WTC11 (cell line): ENCODE results near the gene RTCB. TPM values are rescaled to one million over a fixed set of nuclear protein-coding genes. Genes with fewer than 3 reads are reported as not detected.

Source experiments
- ATAC-seq: fragments of 200-7000 bp; cut with Tn5 transposase; 2 replicates; pipeline ENCODE4 v1.10.0; 2021; ENCODE audit warnings: mild to moderate bottlenecking, moderate library complexity
- CTCF ChIA-PET: fragments of 300-600 bp; sonication (Branson Sonifier 250); formaldehyde crosslinking; loops from one replicate; lab custom pipeline; 2021; ENCODE audit warnings: antibody characterized with exemption; lab: Charles Lee
- POLR2A ChIA-PET: fragments of 350-600 bp; sonication (Branson Sonifier 250); formaldehyde crosslinking; loops from one replicate; lab custom pipeline; 2021; ENCODE audit warnings: antibody characterized with exemption; lab: Charles Lee
- DNase-seq: peaks from one replicate; pipeline ENCODE4 v3.0.0; 2021; ENCODE audit warnings: low spot score
- H3K27ac Mint-ChIP-seq: 2 replicates; pipeline ENCODE4 v1.8.0; 2021; ENCODE audit warnings: mixed read lengths
- H3K27me3 Mint-ChIP-seq: 2 replicates; pipeline ENCODE4 v1.8.0; 2021; ENCODE audit warnings: low read depth, mild to moderate bottlenecking, moderate library complexity, mixed read lengths
- H3K36me3 Mint-ChIP-seq: 2 replicates; pipeline ENCODE4 v1.8.0; 2021; ENCODE audit warnings: mixed read lengths
- H3K4me1 Mint-ChIP-seq: 2 replicates; pipeline ENCODE4 v1.8.0; 2022; ENCODE audit warnings: mixed read lengths
- H3K4me3 Mint-ChIP-seq: 2 replicates; pipeline ENCODE4 v1.8.0; 2021; ENCODE audit warnings: mild to moderate bottlenecking, moderate library complexity, mixed read lengths
- H3K9me3 Mint-ChIP-seq: 2 replicates; pipeline ENCODE4 v1.8.0; 2021; ENCODE audit warnings: mixed read lengths
- ELF4 ChIP-seq: sonication (generic); formaldehyde crosslinking; IDR thresholded peaks from 2 replicates; pipeline ENCODE4 v1.8.1; 2022; ENCODE audit warnings: low read depth, mild to moderate bottlenecking, moderate library complexity, missing genetic modification reagents
- ETV6 ChIP-seq: sonication (generic); formaldehyde crosslinking; IDR thresholded peaks from 2 replicates; pipeline ENCODE4 v1.8.1; 2022; ENCODE audit warnings: mild to moderate bottlenecking, missing genetic modification reagents
- GABPB1 ChIP-seq: sonication (generic); formaldehyde crosslinking; IDR thresholded peaks from 2 replicates; pipeline ENCODE4 v1.8.1; 2023; ENCODE audit warnings: mild to moderate bottlenecking, missing genetic modification reagents
- GTF2I ChIP-seq: fragments of 250-450 bp; sonication (Bioruptor Pico); conservative IDR thresholded peaks from 2 replicates; pipeline ENCODE4 v1.4.0; 2021; ENCODE audit warnings: mild to moderate bottlenecking
- KAT7 ChIP-seq: sonication (generic); formaldehyde crosslinking; IDR thresholded peaks from 2 replicates; pipeline ENCODE4 v1.8.1; 2023; ENCODE audit warnings: missing genetic modification reagents, mild to moderate bottlenecking, borderline replicate concordance
- MYBL2 ChIP-seq: sonication (generic); formaldehyde crosslinking; IDR thresholded peaks from 2 replicates; pipeline ENCODE4 v1.8.1; 2023; ENCODE audit warnings: mild to moderate bottlenecking, moderate library complexity, missing genetic modification reagents
- NFATC4 ChIP-seq: fragments of 250-450 bp; sonication (Bioruptor Pico); IDR thresholded peaks from 2 replicates; pipeline ENCODE4 v1.9.0; 2021; ENCODE audit warnings: mild to moderate bottlenecking
- PRRX2 ChIP-seq: fragments of 250-450 bp; sonication (Bioruptor Pico); IDR thresholded peaks from 2 replicates; pipeline ENCODE4 v1.8.0; 2021; ENCODE audit warnings: mild to moderate bottlenecking
- TP53 ChIP-seq: sonication (generic); formaldehyde crosslinking; IDR thresholded peaks from 2 replicates; pipeline ENCODE4 v1.8.1; 2023; ENCODE audit warnings: mild to moderate bottlenecking, missing genetic modification reagents
- ZNF138 ChIP-seq: sonication (generic); formaldehyde crosslinking; conservative IDR thresholded peaks from 2 replicates; pipeline ENCODE4 v1.8.1; 2022; ENCODE audit warnings: mild to moderate bottlenecking, moderate library complexity, missing genetic modification reagents
- ZNF219 ChIP-seq: sonication (generic); formaldehyde crosslinking; IDR thresholded peaks from 2 replicates; pipeline ENCODE4 v1.8.0; 2023; ENCODE audit warnings: missing genetic modification reagents, mild to moderate bottlenecking, borderline replicate concordance
- ZNF416 ChIP-seq: fragments of 250-450 bp; sonication (Bioruptor Pico); IDR thresholded peaks from 2 replicates; pipeline ENCODE4 v1.9.0; 2021; ENCODE audit warnings: mild to moderate bottlenecking, inconsistent platforms
- total RNA-seq: library from RNA; stranded (reverse); gene quantifications from 3 replicates; pipeline ENCODE4 v1.2.3, GENCODE V29; 2021
- TF ChIP-seq, protein P1 (sequence below): fragments of 250-450 bp; sonication (Bioruptor Pico); IDR thresholded peaks from 2 replicates; pipeline ENCODE4 v1.9.0; 2021; ENCODE audit warnings: moderate library complexity, mild to moderate bottlenecking, inconsistent platforms, borderline replicate concordance
- TF ChIP-seq, protein P2 (sequence below): sonication (generic); formaldehyde crosslinking; IDR thresholded peaks from 2 replicates; pipeline ENCODE4 v1.8.1; 2022; ENCODE audit warnings: mild to moderate bottlenecking, missing genetic modification reagents, moderate library complexity, borderline replicate concordance
- TF ChIP-seq, protein P3 (sequence below): sonication (generic); formaldehyde crosslinking; IDR thresholded peaks from 2 replicates; pipeline ENCODE4 v1.8.0; 2022; ENCODE audit warnings: mild to moderate bottlenecking, missing genetic modification reagents
- TF ChIP-seq, protein P4 (sequence below): sonication (generic); formaldehyde crosslinking; IDR thresholded peaks from 2 replicates; pipeline ENCODE4 v1.8.1; 2023; ENCODE audit warnings: mild to moderate bottlenecking, missing genetic modification reagents, moderate library complexity
- TF ChIP-seq, protein P5 (sequence below): sonication (generic); formaldehyde crosslinking; IDR thresholded peaks from 2 replicates; pipeline ENCODE4 v1.8.1; 2023; ENCODE audit warnings: mild to moderate bottlenecking, missing genetic modification reagents, borderline replicate concordance
- TF ChIP-seq, protein P6 (sequence below): sonication (generic); formaldehyde crosslinking; IDR thresholded peaks from 2 replicates; pipeline ENCODE4 v1.8.0; 2023; ENCODE audit warnings: missing genetic modification reagents, mild to moderate bottlenecking, borderline replicate concordance
- TF ChIP-seq, protein P7 (sequence below): sonication (generic); formaldehyde crosslinking; IDR thresholded peaks from 2 replicates; pipeline ENCODE4 v1.8.1; 2022; ENCODE audit warnings: low read depth, missing genetic modification reagents, borderline replicate concordance

The RTCB gene
- total RNA-seq, 1 experiment from 2014 or later: 106 TPM

DNA sequence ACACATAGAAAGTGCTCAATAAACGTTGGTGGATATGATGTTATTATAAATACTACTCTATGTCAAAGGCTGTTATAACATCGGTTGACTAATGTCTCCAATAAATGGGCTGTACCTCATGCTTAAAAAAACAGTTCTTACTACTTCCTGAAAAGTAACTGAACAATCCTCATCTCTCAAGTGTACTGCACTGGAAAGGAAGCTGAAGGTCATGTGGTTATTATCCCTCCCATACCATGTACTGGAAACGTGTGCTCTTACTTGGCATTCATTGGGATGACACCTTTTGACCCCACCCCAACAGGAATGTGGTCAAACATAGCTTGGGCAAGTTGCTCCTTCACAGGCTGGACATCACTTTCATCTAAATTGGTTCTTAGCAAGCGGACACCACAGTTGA, 10.6 kb downstream of the RTCB start:
- Mint-ChIP-seq H3K27me3 (no peaks in the 10 kb centered on the region), H3K9me3 (no peaks in the 10 kb centered on the region), H3K36me3 (peaks cover 75% of the 10 kb centered on the region), H3K4me3 (no peak overlapping the region), H3K4me1 (no peaks in the 10 kb centered on the region), H3K27ac (no peak overlapping the region)
- TF ChIP-seq, protein P1, sequence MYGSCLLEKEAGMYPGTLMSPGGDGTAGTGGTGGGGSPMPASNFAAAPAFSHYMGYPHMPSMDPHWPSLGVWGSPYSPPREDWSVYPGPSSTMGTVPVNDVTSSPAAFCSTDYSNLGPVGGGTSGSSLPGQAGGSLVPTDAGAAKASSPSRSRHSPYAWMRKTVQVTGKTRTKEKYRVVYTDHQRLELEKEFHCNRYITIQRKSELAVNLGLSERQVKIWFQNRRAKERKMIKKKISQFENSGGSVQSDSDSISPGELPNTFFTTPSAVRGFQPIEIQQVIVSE (CRISPR knock-in tag): no peak
- TF ChIP-seq ZNF138 (CRISPR knock-in tag): no peak
- no peak for TF ChIP-seq ELF4 (CRISPR knock-in tag)
- no peak for TF ChIP-seq TP53 (CRISPR knock-in tag)
- TF ChIP-seq, protein P2, sequence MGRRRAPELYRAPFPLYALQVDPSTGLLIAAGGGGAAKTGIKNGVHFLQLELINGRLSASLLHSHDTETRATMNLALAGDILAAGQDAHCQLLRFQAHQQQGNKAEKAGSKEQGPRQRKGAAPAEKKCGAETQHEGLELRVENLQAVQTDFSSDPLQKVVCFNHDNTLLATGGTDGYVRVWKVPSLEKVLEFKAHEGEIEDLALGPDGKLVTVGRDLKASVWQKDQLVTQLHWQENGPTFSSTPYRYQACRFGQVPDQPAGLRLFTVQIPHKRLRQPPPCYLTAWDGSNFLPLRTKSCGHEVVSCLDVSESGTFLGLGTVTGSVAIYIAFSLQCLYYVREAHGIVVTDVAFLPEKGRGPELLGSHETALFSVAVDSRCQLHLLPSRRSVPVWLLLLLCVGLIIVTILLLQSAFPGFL (CRISPR knock-in tag): no peak
- no peak for TF ChIP-seq ZNF219
- TF ChIP-seq, protein P3, sequence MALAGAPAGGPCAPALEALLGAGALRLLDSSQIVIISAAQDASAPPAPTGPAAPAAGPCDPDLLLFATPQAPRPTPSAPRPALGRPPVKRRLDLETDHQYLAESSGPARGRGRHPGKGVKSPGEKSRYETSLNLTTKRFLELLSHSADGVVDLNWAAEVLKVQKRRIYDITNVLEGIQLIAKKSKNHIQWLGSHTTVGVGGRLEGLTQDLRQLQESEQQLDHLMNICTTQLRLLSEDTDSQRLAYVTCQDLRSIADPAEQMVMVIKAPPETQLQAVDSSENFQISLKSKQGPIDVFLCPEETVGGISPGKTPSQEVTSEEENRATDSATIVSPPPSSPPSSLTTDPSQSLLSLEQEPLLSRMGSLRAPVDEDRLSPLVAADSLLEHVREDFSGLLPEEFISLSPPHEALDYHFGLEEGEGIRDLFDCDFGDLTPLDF (CRISPR knock-in tag): no peak
- no peak for TF ChIP-seq GABPB1 (CRISPR knock-in tag)
- TF ChIP-seq, protein P4, sequence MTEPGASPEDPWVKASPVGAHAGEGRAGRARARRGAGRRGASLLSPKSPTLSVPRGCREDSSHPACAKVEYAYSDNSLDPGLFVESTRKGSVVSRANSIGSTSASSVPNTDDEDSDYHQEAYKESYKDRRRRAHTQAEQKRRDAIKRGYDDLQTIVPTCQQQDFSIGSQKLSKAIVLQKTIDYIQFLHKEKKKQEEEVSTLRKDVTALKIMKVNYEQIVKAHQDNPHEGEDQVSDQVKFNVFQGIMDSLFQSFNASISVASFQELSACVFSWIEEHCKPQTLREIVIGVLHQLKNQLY (CRISPR knock-in tag): no peak
- TF ChIP-seq MYBL2 (CRISPR knock-in tag): no peak
- TF ChIP-seq, protein P5, sequence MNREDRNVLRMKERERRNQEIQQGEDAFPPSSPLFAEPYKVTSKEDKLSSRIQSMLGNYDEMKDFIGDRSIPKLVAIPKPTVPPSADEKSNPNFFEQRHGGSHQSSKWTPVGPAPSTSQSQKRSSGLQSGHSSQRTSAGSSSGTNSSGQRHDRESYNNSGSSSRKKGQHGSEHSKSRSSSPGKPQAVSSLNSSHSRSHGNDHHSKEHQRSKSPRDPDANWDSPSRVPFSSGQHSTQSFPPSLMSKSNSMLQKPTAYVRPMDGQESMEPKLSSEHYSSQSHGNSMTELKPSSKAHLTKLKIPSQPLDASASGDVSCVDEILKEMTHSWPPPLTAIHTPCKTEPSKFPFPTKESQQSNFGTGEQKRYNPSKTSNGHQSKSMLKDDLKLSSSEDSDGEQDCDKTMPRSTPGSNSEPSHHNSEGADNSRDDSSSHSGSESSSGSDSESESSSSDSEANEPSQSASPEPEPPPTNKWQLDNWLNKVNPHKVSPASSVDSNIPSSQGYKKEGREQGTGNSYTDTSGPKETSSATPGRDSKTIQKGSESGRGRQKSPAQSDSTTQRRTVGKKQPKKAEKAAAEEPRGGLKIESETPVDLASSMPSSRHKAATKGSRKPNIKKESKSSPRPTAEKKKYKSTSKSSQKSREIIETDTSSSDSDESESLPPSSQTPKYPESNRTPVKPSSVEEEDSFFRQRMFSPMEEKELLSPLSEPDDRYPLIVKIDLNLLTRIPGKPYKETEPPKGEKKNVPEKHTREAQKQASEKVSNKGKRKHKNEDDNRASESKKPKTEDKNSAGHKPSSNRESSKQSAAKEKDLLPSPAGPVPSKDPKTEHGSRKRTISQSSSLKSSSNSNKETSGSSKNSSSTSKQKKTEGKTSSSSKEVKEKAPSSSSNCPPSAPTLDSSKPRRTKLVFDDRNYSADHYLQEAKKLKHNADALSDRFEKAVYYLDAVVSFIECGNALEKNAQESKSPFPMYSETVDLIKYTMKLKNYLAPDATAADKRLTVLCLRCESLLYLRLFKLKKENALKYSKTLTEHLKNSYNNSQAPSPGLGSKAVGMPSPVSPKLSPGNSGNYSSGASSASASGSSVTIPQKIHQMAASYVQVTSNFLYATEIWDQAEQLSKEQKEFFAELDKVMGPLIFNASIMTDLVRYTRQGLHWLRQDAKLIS (CRISPR knock-in tag): no peak
- TF ChIP-seq KAT7: no peak
- TF ChIP-seq GTF2I: no peak
- TF ChIP-seq, protein P6, sequence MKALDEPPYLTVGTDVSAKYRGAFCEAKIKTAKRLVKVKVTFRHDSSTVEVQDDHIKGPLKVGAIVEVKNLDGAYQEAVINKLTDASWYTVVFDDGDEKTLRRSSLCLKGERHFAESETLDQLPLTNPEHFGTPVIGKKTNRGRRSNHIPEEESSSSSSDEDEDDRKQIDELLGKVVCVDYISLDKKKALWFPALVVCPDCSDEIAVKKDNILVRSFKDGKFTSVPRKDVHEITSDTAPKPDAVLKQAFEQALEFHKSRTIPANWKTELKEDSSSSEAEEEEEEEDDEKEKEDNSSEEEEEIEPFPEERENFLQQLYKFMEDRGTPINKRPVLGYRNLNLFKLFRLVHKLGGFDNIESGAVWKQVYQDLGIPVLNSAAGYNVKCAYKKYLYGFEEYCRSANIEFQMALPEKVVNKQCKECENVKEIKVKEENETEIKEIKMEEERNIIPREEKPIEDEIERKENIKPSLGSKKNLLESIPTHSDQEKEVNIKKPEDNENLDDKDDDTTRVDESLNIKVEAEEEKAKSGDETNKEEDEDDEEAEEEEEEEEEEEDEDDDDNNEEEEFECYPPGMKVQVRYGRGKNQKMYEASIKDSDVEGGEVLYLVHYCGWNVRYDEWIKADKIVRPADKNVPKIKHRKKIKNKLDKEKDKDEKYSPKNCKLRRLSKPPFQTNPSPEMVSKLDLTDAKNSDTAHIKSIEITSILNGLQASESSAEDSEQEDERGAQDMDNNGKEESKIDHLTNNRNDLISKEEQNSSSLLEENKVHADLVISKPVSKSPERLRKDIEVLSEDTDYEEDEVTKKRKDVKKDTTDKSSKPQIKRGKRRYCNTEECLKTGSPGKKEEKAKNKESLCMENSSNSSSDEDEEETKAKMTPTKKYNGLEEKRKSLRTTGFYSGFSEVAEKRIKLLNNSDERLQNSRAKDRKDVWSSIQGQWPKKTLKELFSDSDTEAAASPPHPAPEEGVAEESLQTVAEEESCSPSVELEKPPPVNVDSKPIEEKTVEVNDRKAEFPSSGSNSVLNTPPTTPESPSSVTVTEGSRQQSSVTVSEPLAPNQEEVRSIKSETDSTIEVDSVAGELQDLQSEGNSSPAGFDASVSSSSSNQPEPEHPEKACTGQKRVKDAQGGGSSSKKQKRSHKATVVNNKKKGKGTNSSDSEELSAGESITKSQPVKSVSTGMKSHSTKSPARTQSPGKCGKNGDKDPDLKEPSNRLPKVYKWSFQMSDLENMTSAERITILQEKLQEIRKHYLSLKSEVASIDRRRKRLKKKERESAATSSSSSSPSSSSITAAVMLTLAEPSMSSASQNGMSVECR: no peak
- TF ChIP-seq, protein P7, sequence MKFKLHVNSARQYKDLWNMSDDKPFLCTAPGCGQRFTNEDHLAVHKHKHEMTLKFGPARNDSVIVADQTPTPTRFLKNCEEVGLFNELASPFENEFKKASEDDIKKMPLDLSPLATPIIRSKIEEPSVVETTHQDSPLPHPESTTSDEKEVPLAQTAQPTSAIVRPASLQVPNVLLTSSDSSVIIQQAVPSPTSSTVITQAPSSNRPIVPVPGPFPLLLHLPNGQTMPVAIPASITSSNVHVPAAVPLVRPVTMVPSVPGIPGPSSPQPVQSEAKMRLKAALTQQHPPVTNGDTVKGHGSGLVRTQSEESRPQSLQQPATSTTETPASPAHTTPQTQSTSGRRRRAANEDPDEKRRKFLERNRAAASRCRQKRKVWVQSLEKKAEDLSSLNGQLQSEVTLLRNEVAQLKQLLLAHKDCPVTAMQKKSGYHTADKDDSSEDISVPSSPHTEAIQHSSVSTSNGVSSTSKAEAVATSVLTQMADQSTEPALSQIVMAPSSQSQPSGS (CRISPR knock-in tag): no peak
- no peak for TF ChIP-seq ETV6 (CRISPR knock-in tag)
- no peak for TF ChIP-seq PRRX2
- TF ChIP-seq ZNF416 (CRISPR knock-in tag): no peak
- no peak for TF ChIP-seq NFATC4 (CRISPR knock-in tag)
- ChIA-PET POLR2A (no interaction called here), CTCF (interaction anchor here (1.4 kb wide), 1 partner anchor 12 kb away, joined by 3 read pairs; no protein-coding TSS in a partner anchor)
- DNase-seq: no peak
- no peak for ATAC-seq
